ENCODE data around the gene RIN3.

Gene RIN3

DNA sequence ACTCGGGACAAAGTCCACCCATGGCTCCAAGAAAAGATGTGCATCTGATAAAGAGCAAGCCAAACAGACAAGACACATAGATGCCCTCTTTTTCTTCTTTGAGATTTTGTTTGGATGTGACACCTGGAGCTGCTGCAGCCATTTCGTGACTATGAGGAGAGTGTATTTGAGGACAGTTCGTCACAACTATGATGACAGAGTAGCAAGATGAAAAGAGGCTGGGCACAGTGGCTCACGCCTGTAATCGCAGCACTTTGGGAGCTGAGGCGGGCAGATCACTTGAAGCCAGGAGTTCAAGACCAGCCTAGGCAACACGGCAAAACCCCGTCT lies 213.3 kb downstream of the RIN3 start:
- DNase-seq, result no peak
- in situ Hi-C loops (cut with HindIII; ENCODE audit: low pct_ligation_motif_present, low pct_unique_long_range_greater_than_20kb, low sequenced_read_pairs), result no loop called here

DNA sequence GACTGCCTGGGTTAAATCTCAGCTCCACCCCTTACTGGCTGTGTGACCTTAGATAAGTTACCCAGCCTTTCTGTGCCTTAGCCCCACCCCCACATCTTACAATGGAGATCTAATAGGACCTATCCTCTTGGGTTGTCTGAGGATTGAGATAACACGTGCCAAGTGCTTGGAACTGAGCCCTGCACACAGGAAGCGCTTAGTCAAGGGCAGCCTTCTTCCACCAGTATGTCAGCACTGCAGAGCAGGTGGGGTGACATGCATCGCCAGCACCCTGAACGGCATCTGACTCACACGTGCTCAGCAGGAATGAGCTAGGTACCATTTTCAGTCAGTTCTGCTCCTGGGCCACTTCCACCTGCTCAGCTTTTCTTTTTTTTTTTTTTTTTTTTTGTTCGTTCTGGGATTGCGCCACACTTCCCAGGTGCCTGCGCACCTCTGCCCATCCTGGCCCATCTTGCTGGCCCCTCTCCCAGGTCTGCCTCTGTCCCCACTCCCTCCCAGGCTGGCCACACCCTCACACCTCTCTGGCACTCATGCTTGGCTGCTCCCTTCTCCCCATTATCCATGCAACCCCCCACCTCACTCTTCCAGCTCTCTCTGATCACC lies 215.3 kb downstream of the RIN3 start:
- in situ Hi-C loops (cut with HindIII; ENCODE audit: low pct_ligation_motif_present, low pct_unique_long_range_greater_than_20kb, low sequenced_read_pairs), result no loop called here
- DNase-seq, result peak; percentile 81

DNA sequence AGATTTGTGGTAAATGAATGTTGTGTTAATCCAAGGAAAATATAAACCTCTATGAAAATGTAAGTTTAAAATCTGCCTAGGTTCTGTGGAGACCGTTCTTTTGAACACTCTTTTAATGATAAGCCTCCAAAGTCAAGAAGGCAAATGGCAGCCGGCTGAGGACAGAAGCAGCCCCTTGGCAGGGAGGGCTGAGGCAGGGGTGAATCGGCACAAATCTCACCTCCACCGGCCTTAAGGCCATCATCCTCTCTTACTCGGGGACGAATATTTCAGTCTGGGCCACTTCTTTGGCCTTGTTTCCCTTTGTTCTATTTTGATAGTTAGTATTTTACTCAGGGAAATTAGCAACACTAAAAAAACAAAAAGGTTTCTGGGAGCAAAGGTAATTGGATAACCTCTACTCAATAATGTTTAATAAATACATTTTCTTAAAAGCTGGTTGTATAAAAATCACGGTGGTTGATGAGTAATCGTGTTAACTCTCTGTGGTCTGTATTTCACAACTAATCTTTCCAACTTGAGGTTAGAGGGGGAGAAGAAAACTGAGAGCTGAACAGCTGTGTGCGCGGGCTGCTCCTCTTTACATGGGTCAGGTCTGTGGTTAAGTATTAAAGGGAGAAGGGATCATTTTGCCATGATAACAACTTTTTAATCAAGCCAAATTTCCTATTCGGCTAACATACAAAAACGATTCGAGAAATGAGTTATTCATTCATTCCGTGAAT lies 216.2 kb downstream of the RIN3 start:
- in situ Hi-C loops (cut with HindIII; ENCODE audit: low pct_ligation_motif_present, low pct_unique_long_range_greater_than_20kb, low sequenced_read_pairs), result no loop called here
- peak; percentile 80 for DNase-seq

DNA sequence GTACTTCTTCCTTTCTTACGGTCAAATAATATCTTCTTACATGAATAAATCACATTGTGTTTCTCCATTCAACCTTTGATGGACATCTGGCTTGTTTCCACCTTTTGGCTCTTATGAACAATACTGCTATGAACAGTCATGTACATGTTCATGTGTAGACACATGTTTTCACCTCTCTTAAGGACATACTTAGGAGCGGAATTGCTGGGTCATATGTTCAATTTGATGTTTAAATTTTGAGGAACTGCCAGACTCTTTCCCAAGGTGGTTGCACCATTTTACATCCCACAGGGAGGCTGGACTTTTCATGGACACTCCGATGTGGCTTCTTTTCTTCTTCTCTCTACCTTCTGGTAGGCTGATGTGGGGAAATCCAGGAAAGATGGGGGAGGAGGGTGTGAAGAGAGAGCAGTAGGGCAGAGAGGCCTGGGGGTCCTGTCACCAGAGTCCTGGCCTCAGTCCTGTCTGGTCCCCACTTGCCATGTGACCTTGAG lies 218.1 kb downstream of the RIN3 start:
- DNase-seq, result no peak
- in situ Hi-C loops (cut with HindIII; ENCODE audit: low pct_ligation_motif_present, low pct_unique_long_range_greater_than_20kb, low sequenced_read_pairs), result no loop called here

DNA sequence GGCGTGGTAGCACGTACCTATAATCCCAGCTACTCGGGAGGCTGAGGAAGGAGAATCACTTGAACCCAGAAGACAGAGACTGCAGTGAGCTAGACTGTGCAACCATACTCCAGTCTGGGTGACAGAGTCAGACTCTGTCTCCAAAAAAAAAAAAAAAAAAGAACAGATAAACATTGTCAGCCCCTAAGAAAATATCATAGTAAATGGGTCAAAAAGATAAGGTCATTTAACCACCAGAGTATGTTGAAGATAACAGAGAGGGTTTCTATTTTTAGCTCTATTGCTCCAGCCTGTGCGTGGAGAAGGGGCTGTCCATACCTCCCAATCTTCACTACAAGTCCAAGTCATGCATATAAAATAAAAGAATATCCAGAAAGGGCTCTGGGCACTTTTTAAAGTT lies 219.4 kb downstream of the RIN3 start:
- in situ Hi-C loops (cut with HindIII; ENCODE audit: low pct_ligation_motif_present, low pct_unique_long_range_greater_than_20kb, low sequenced_read_pairs), result no loop called here
- DNase-seq, result no peak

DNA sequence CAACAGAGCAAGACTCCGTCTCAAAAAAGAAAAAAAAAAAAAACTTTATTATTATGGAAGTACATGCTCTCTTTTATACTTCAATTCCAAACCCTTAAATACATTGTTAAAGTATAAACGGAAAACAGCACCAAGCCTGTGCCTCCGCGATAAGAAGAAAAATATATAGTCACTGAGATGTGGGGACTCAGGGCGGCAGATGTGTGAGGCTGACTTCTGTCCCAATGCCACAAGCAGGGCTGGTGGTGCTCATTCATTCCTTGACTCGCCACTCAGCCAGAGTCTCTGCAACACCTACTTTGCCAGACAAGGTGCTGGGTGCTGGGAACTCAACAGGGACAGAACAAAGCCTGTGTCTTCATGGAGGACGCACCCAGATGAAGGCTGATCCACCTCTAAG lies 221.0 kb downstream of the RIN3 start:
- in situ Hi-C loops (cut with HindIII; ENCODE audit: low pct_ligation_motif_present, low pct_unique_long_range_greater_than_20kb, low sequenced_read_pairs), result no loop called here
- no peak for DNase-seq

DNA sequence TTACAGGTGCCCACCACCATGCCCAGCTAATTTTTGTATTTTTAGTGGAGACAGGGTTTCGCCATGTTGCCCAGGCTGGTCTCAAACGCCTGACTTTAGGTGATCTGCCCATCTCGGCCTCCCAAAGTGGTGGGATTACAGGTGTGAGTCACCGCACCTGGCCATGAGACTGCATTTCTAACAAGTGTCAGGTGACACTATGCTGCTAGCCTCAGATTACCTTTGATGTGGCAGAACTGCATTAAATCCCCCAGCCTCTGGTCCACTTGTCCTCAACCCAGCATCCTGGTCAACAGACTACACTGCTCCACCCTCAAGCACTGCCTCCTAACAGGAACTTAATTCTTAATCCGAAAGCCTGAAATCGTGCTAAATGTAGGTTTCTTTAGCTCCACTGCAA lies 221.8 kb downstream of the RIN3 start:
- no peak for DNase-seq
- in situ Hi-C loops (cut with HindIII; ENCODE audit: low pct_ligation_motif_present, low pct_unique_long_range_greater_than_20kb, low sequenced_read_pairs), result no loop called here

DNA sequence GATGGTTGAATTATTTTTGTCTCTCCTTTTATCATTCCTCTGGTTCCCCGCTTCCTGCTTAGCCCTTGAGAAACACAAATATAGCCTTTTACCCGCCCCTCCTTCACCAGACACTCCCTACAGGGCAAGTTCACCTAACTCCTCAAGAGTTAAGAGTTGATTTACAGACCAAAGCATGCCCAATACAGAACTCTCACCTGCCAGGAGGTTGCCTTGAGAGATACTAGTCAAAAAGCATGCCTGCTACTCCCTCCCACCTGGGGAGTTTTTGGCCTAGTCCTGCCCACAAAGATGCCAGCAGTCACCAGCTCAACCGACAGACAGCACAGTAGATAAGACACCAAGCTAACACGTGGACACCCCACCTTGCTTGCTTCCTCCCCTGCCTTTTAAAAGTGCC lies 223.6 kb downstream of the RIN3 start:
- DNase-seq, result no peak
- in situ Hi-C loops (cut with HindIII; ENCODE audit: low pct_ligation_motif_present, low pct_unique_long_range_greater_than_20kb, low sequenced_read_pairs), result no loop called here

DNA sequence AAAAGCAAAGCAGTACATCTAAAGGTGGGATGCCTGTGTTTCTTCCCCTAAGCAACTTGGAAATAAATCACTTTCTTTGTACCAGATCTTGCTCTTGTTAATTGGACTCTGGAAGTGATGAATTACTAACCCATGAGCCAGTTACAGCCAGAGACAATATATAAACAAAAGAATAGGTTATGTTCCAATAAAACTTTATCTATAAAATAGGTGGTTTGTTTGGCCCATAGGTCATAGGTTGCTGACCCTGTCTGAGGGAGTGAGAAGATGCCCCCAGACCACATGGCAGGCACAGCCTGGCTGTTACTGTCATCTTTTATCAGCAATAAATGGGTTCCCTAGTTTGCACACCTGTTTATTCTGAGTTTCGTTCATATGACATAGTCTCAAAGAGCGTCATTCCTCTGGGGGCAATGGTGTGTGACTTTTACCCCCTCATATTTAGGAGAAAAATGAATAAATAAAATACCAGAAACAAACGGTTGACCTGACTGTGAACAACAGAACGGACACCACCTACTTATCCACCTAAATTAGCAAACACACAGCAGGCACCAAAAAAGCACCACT lies 224.1 kb downstream of the RIN3 start:
- in situ Hi-C loops (cut with HindIII; ENCODE audit: low pct_ligation_motif_present, low pct_unique_long_range_greater_than_20kb, low sequenced_read_pairs), result no loop called here
- DNase-seq, result no peak

Measured in ACHN (cell line).